Liver (tissue), 9 donors: ENCODE measurements around the gene NUDT8. TPM values are rescaled to one million over a fixed set of nuclear protein-coding genes. Genes with fewer than 3 reads are reported as not detected.

Experiments
- DNase-seq: peaks from one replicate; pipeline ENCODE4 v3.0.0-alpha.2; 2017; ENCODE audit warnings: low spot score
- H3K27ac ChIP-seq, 2 donors: one replicate each; pipeline ENCODE4 v1.7.0; 2013; ENCODE audit warnings: inconsistent platforms in 2 of 2, low read length in 2 of 2, control low read depth in 1 of 2, low read depth in 1 of 2, mild to moderate bottlenecking in 1 of 2
- H3K27me3 ChIP-seq, 4 donors: one replicate each; pipeline versions ENCODE4 v1.6.1 to v1.7.0; 2013; ENCODE audit warnings: low read length in 3 of 4, inconsistent platforms in 1 of 4, mild to moderate bottlenecking in 1 of 4, moderate library complexity in 1 of 4; ENCODE audit not compliant: control insufficient read depth in 4 of 4, insufficient read depth in 4 of 4
- H3K36me3 ChIP-seq, 4 donors: one replicate each; pipeline versions ENCODE4 v1.6.1 to v1.7.0; 2013; ENCODE audit warnings: low read length in 3 of 4, mild to moderate bottlenecking in 3 of 4, low read depth in 1 of 4, moderate library complexity in 1 of 4; ENCODE audit not compliant: control insufficient read depth in 4 of 4, insufficient read depth in 3 of 4
- H3K4me1 ChIP-seq, 4 donors: one replicate each; pipeline versions ENCODE4 v1.6.1 to v1.7.0; 2013; ENCODE audit warnings: low read length in 3 of 4, mild to moderate bottlenecking in 3 of 4, moderate library complexity in 1 of 4; ENCODE audit not compliant: control insufficient read depth in 4 of 4, insufficient read depth in 4 of 4
- H3K4me3 ChIP-seq, 3 donors: one replicate each; pipeline versions ENCODE4 v1.6.1 to v1.7.0; 2013; ENCODE audit warnings: low read length in 3 of 3, control low read depth in 1 of 3, low read depth in 1 of 3, mild to moderate bottlenecking in 1 of 3
- H3K9ac ChIP-seq, 2 donors: one replicate each; pipeline ENCODE4 v1.7.0; 2013; ENCODE audit warnings: low read length in 2 of 2, mild to moderate bottlenecking in 2 of 2, moderate library complexity in 2 of 2, control low read depth in 1 of 2, low read depth in 1 of 2
- H3K9me3 ChIP-seq, 4 donors: one replicate each; pipeline versions ENCODE4 v1.6.1 to v1.7.0; 2013; ENCODE audit warnings: low read length in 3 of 4; ENCODE audit not compliant: control insufficient read depth in 4 of 4
- EGR1 ChIP-seq, 2 donors: IDR thresholded peaks; 2 replicates each; pipeline ENCODE4 v1.6.1; 2016 to 2018; ENCODE audit warnings: antibody characterized with exemption in 2 of 2, low read depth in 2 of 2
- FOXA1 ChIP-seq: IDR thresholded peaks from 2 replicates; pipeline ENCODE4 v1.6.1; 2016; ENCODE audit warnings: antibody characterized with exemption
- FOXA2 ChIP-seq: IDR thresholded peaks from 2 replicates; pipeline ENCODE4 v1.6.1; 2016; ENCODE audit warnings: antibody characterized with exemption
- GABPA ChIP-seq, 2 donors: IDR thresholded peaks in 1 of 2; conservative IDR thresholded peaks in 1 of 2; 2 replicates each; pipeline ENCODE4 v1.6.1; 2016; ENCODE audit warnings: antibody characterized with exemption in 2 of 2, mild to moderate bottlenecking in 1 of 2, moderate library complexity in 1 of 2
- HNF4A ChIP-seq, 2 donors: conservative IDR thresholded peaks; 2 replicates each; pipeline ENCODE4 v1.6.1; 2016; ENCODE audit warnings: antibody characterized with exemption in 2 of 2, mild to moderate bottlenecking in 2 of 2
- HNF4G ChIP-seq: IDR thresholded peaks from 2 replicates; pipeline ENCODE4 v1.6.1; 2016; ENCODE audit warnings: antibody characterized with exemption
- JUND ChIP-seq, 2 donors: IDR thresholded peaks; 2 replicates each; pipeline ENCODE4 v1.6.1; 2016; ENCODE audit warnings: antibody characterized with exemption in 2 of 2
- NR2F2 ChIP-seq: IDR thresholded peaks from 2 replicates; pipeline ENCODE4 v1.6.1; 2016; ENCODE audit warnings: antibody characterized with exemption
- RAD21 ChIP-seq, 2 donors: IDR thresholded peaks; 2 replicates each; pipeline ENCODE4 v1.6.1; 2016; ENCODE audit warnings: antibody characterized with exemption in 2 of 2, mild to moderate bottlenecking in 2 of 2
- RXRA ChIP-seq, 2 donors: IDR thresholded peaks; 2 replicates each; pipeline ENCODE4 v1.6.1; 2017 to 2018; ENCODE audit warnings: antibody characterized with exemption in 2 of 2, mild to moderate bottlenecking in 1 of 2
- SP1 ChIP-seq: IDR thresholded peaks from 2 replicates; pipeline ENCODE4 v1.6.1; 2018; ENCODE audit warnings: antibody characterized with exemption, mild to moderate bottlenecking
- TAF1 ChIP-seq: conservative IDR thresholded peaks from 2 replicates; pipeline ENCODE4 v1.6.1; 2016; ENCODE audit warnings: antibody characterized with exemption, mild to moderate bottlenecking
- YY1 ChIP-seq: IDR thresholded peaks from 2 replicates; pipeline ENCODE4 v1.6.1; 2016; ENCODE audit warnings: antibody characterized with exemption, mild to moderate bottlenecking
- WGBS: extraction: QIAGEN DNeasy Blood & Tissue Kit; methylation state at CpG from one replicate; pipeline ENCODE4 v1.1.7; 2013; 5-methylcytosine and 5-hydroxymethylcytosine counted together
- polyA plus RNA-seq, 2 donors: library from polyadenylated mRNA; stranded (reverse) in 1 of 2; unstranded in 1 of 2; fragments of 200-250 nt in 1 of 2; fragments of >200 nt in 1 of 2; fragmentation: Nextera tagmentation in 1 of 2; extraction: Ambion mirVana in 1 of 2; gene quantifications; one replicate each; pipeline versions ENCODE4 v1.2.1 to v1.2.3, GENCODE V29; 2013 to 2015
- total RNA-seq, 2 donors: library from RNA; depleted of rRNA; stranded (reverse); fragments of >200 nt; gene quantifications; one replicate each; pipeline ENCODE4 v1.2.3, GENCODE V29; 2014
- TF ChIP-seq, protein P1 (sequence below): IDR thresholded peaks from 2 replicates; pipeline ENCODE4 v1.6.1; 2016; ENCODE audit warnings: antibody characterized with exemption
- TF ChIP-seq, protein P2 (sequence below): IDR thresholded peaks from 2 replicates; pipeline ENCODE4 v1.6.1; 2016; ENCODE audit warnings: antibody characterized with exemption, mild to moderate bottlenecking
- TF ChIP-seq, protein P3 (sequence below): fragments of 150-350 bp; IDR thresholded peaks from 2 replicates; pipeline ENCODE4 v1.5.1; 2017; ENCODE audit warnings: improper control_type of control experiment, low read depth, low read length; ENCODE audit not compliant: missing input control
- TF ChIP-seq, protein P4 (sequence below): IDR thresholded peaks from 2 replicates; pipeline ENCODE4 v1.6.1; 2016; ENCODE audit warnings: antibody characterized with exemption
- donor health status: healthy.
- donor health status: healthy.
- donor health status: healthy.
- donor health status: healthy.
- donor health status: healthy.

NUDT8 gene
- total and polyA plus RNA-seq, 4 donors: 19.5 to 66.9 (median 24.4) TPM

DNA sequence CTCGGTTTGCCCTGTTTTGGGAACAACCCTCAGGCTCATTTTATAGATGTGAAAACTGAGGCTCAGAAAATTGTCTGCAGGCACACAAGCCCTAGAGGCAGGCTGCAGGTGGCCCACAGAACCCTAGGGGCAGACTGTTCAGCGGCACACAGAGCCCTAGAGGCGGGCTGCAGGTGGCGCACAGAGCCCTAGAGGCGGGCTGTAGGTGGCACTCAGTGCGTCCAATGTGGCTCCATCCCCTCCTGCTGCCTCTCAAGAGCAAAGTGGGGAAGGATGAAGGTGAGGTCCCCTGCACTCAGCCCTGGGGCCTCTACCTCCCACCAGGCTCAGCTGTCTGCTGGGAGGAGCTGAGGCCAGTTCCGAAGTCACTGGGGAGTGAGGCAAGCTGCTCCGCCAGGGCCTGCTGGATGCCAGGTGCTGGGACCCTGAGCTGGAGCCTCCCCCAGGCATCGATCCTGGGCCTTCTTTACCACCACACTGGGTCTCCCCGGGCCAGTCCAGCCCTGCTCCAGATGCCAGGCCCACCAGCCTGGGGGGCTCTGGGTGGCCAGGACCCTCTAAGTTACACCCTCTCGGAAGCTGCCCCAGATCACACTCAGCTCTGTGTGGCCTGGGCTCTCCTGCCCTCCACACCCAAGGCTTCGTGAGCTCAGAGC, 18.5 kb upstream of the NUDT8 start:
- H3K27ac ChIP-seq: no peak overlapping the region
- no peak for DNase-seq
- H3K4me1 ChIP-seq: peaks cover 2 to 20% (median 11%) of the 10 kb centered on the region in 4 donors
- no peaks in the 10 kb centered on the region for H3K36me3 ChIP-seq
- H3K4me3 ChIP-seq: no peak overlapping the region
- no peaks in the 10 kb centered on the region for H3K27me3 ChIP-seq
- H3K9me3 ChIP-seq: no peaks in the 10 kb centered on the region
- H3K9ac ChIP-seq: no peak overlapping the region
- WGBS: 85% methylated on average over 12 of the region's 12 CpGs
- TF ChIP-seq EGR1 (IDR thresholded peaks at IDR 0.05; ENCODE audit: low read depth in 2 of 2) (no peak), YY1 (no peak), TAF1 (no peak)
- TF ChIP-seq, protein P1, sequence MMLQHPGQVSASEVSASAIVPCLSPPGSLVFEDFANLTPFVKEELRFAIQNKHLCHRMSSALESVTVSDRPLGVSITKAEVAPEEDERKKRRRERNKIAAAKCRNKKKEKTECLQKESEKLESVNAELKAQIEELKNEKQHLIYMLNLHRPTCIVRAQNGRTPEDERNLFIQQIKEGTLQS: no peak
- TF ChIP-seq, protein P2, sequence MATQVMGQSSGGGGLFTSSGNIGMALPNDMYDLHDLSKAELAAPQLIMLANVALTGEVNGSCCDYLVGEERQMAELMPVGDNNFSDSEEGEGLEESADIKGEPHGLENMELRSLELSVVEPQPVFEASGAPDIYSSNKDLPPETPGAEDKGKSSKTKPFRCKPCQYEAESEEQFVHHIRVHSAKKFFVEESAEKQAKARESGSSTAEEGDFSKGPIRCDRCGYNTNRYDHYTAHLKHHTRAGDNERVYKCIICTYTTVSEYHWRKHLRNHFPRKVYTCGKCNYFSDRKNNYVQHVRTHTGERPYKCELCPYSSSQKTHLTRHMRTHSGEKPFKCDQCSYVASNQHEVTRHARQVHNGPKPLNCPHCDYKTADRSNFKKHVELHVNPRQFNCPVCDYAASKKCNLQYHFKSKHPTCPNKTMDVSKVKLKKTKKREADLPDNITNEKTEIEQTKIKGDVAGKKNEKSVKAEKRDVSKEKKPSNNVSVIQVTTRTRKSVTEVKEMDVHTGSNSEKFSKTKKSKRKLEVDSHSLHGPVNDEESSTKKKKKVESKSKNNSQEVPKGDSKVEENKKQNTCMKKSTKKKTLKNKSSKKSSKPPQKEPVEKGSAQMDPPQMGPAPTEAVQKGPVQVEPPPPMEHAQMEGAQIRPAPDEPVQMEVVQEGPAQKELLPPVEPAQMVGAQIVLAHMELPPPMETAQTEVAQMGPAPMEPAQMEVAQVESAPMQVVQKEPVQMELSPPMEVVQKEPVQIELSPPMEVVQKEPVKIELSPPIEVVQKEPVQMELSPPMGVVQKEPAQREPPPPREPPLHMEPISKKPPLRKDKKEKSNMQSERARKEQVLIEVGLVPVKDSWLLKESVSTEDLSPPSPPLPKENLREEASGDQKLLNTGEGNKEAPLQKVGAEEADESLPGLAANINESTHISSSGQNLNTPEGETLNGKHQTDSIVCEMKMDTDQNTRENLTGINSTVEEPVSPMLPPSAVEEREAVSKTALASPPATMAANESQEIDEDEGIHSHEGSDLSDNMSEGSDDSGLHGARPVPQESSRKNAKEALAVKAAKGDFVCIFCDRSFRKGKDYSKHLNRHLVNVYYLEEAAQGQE: no peak
- TF ChIP-seq, protein P3, sequence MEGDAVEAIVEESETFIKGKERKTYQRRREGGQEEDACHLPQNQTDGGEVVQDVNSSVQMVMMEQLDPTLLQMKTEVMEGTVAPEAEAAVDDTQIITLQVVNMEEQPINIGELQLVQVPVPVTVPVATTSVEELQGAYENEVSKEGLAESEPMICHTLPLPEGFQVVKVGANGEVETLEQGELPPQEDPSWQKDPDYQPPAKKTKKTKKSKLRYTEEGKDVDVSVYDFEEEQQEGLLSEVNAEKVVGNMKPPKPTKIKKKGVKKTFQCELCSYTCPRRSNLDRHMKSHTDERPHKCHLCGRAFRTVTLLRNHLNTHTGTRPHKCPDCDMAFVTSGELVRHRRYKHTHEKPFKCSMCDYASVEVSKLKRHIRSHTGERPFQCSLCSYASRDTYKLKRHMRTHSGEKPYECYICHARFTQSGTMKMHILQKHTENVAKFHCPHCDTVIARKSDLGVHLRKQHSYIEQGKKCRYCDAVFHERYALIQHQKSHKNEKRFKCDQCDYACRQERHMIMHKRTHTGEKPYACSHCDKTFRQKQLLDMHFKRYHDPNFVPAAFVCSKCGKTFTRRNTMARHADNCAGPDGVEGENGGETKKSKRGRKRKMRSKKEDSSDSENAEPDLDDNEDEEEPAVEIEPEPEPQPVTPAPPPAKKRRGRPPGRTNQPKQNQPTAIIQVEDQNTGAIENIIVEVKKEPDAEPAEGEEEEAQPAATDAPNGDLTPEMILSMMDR: no peak

DNA sequence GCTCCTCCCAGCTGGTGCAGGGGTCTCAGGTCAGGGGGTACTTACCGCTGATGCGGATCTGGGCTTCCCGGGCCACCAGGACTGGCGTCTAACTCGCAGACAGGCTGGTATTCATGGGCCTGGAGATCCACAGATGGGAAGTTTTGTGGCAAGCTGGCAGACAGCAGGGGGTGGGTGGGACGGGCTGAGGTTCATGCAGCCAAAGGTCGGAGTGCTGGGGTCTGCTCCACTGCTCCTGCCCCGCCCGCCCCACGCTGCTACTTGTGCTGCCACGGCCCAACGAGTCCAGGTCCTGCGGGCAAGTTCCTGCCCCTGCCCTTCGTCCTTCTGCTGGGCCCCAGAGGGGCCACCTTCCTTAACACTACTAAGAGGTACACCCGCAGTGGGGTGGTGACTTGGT, 17.7 kb upstream of the NUDT8 start:
- peaks cover 2 to 20% (median 11%) of the 10 kb centered on the region in 4 donors for H3K4me1 ChIP-seq
- no peaks in the 10 kb centered on the region for H3K9me3 ChIP-seq
- H3K36me3 ChIP-seq: peaks cover 0 to 5% (median 0%) of the 10 kb centered on the region in 4 donors
- no peak for DNase-seq
- no peaks in the 10 kb centered on the region for H3K27me3 ChIP-seq
- no peak overlapping the region for H3K4me3 ChIP-seq
- no peak overlapping the region for H3K27ac ChIP-seq
- no peak overlapping the region for H3K9ac ChIP-seq
- WGBS: 87% methylated on average over 15 of the region's 15 CpGs
- no peak for TF ChIP-seq JUND (IDR thresholded peaks at IDR 0.05)
- no peak for TF ChIP-seq FOXA2
- no peak for TF ChIP-seq HNF4G
- TF ChIP-seq, protein P2: no peak
- no peak for TF ChIP-seq TAF1
- no peak for TF ChIP-seq SP1
- no peak for TF ChIP-seq HNF4A (conservative IDR thresholded peaks at IDR 0.05)
- no peak for TF ChIP-seq RXRA (IDR thresholded peaks at IDR 0.05)
- TF ChIP-seq NR2F2: no peak
- TF ChIP-seq, protein P1: no peak
- TF ChIP-seq GABPA (IDR thresholded peaks at IDR 0.05 in 1 of 2, conservative IDR thresholded peaks at IDR 0.05 in 1 of 2): no peak
- no peak for TF ChIP-seq YY1
- TF ChIP-seq RAD21 (IDR thresholded peaks at IDR 0.05): no peak
- TF ChIP-seq, protein P3: no peak
- no peak for TF ChIP-seq EGR1 (IDR thresholded peaks at IDR 0.05; ENCODE audit: low read depth in 2 of 2)
- TF ChIP-seq, protein P4, sequence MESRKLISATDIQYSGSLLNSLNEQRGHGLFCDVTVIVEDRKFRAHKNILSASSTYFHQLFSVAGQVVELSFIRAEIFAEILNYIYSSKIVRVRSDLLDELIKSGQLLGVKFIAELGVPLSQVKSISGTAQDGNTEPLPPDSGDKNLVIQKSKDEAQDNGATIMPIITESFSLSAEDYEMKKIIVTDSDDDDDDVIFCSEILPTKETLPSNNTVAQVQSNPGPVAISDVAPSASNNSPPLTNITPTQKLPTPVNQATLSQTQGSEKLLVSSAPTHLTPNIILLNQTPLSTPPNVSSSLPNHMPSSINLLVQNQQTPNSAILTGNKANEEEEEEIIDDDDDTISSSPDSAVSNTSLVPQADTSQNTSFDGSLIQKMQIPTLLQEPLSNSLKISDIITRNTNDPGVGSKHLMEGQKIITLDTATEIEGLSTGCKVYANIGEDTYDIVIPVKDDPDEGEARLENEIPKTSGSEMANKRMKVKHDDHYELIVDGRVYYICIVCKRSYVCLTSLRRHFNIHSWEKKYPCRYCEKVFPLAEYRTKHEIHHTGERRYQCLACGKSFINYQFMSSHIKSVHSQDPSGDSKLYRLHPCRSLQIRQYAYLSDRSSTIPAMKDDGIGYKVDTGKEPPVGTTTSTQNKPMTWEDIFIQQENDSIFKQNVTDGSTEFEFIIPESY: no peak
- TF ChIP-seq FOXA1: no peak
